HEK293T (cell line): Measurements from ENCODE around the gene CASKIN2.

Source experiments
- ARNT ChIP-seq: fragments of 450-650 bp; IDR thresholded peaks from 2 replicates; pipeline ENCODE4 v1.6.1; 2017; ENCODE audit warnings: mild to moderate bottlenecking
- BHLHE40 ChIP-seq: fragments of 450-650 bp; IDR thresholded peaks from 2 replicates; pipeline ENCODE4 v1.6.1; 2016; ENCODE audit warnings: mild to moderate bottlenecking, moderate library complexity, borderline replicate concordance
- CTBP1 ChIP-seq: fragments of 450-650 bp; IDR thresholded peaks from 2 replicates; pipeline ENCODE4 v1.6.1; 2016; ENCODE audit warnings: borderline replicate concordance
- ELF4 ChIP-seq: fragments of 450-650 bp; IDR thresholded peaks from 2 replicates; pipeline ENCODE4 v1.6.1; 2017; ENCODE audit warnings: antibody characterized with exemption
- FOXM1 ChIP-seq: fragments of 450-650 bp; IDR thresholded peaks from 2 replicates; pipeline ENCODE4 v1.6.1; 2017; ENCODE audit warnings: mild to moderate bottlenecking, borderline replicate concordance
- HDGF ChIP-seq: fragments of 450-650 bp; IDR thresholded peaks from 2 replicates; pipeline ENCODE4 v1.6.1; 2017; ENCODE audit warnings: antibody characterized with exemption, borderline replicate concordance
- L3MBTL2 ChIP-seq: fragments of 450-650 bp; conservative IDR thresholded peaks from 2 replicates; pipeline ENCODE4 v1.6.1; 2016; ENCODE audit warnings: mild to moderate bottlenecking
- PKNOX1 ChIP-seq: fragments of 450-650 bp; IDR thresholded peaks from 2 replicates; pipeline ENCODE4 v1.6.1; 2016
- SP1 ChIP-seq: fragments of 450-650 bp; IDR thresholded peaks from 2 replicates; pipeline ENCODE4 v1.6.1; 2017
- ZNF384 ChIP-seq: fragments of 450-650 bp; IDR thresholded peaks from 2 replicates; pipeline ENCODE4 v1.6.1; 2016

GRCh38 chr17:75498726-75499213 lies 16.6 kb downstream of the CASKIN2 start:
- TF ChIP-seq FOXM1, result no peak
- no peak for TF ChIP-seq ZNF384
- no peak for TF ChIP-seq SP1
- no peak for TF ChIP-seq BHLHE40
- no peak for TF ChIP-seq PKNOX1
- TF ChIP-seq ARNT, result no peak
- TF ChIP-seq CTBP1, result no peak
- TF ChIP-seq HDGF, result no peak
- no peak for TF ChIP-seq L3MBTL2
- no peak for TF ChIP-seq ELF4
